ENCODE measurements around the gene CXADR. TPM values are rescaled to one million over a fixed set of nuclear protein-coding genes. Genes with fewer than 3 reads are reported as not detected.
A peak's percentile ranks its signal among the peaks of the same experiment; 100 is the strongest.

CXADR gene
- total and polyA plus RNA-seq, 8 donors = 20.2 to 28.6 (median 25.8) TPM

- Histone ChIP-seq H3K27me3 (no peaks in the 10 kb centered on the region), H3K4me1 (no peaks in the 10 kb centered on the region), H3K36me3 (peaks cover 0 to 29% of the 10 kb centered on the region in 2 donors), H3K4me3 (no peak overlapping the region), H3K27ac (no peak overlapping the region), H3K9me3 (no peaks in the 10 kb centered on the region)
- ATAC-seq = no peak
- intact Hi-C loops (cut with DNase I) = no loop called here
- peak in 2 of 4 donors; percentile 42 to 63 for DNase-seq
- no peak for TF ChIP-seq CTCF (IDR thresholded peaks at IDR 0.05)
Measured at GRCh38 chr21:17590430-17590829, 77.6 kb downstream of the CXADR start.

DNA sequence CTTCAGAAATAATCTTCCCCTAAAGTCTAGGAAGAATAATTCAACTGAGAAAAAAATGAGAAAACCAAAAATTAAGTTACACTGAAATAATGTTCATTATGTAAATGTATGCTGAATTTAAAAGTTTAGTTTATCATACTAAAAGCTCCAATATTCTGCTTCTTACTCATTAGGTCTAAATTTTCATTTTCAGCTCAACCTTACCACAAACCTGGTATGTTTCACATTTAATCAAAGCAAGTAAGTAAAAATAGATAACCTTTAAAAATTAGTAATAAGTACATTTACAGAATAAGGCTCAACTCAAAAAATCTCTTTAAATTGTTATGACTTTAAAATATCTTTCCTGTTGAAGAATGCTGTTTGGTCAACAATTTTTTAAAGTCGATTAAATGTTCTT lies 84.8 kb downstream of the CXADR start:
- Histone ChIP-seq H3K27ac (no peak overlapping the region), H3K36me3 (peaks cover 4 to 85% of the 10 kb centered on the region in 2 donors), H3K27me3 (no peaks in the 10 kb centered on the region), H3K9me3 (no peaks in the 10 kb centered on the region), H3K4me1 (no peaks in the 10 kb centered on the region), H3K4me3 (no peak overlapping the region)
- no peak for ATAC-seq
- no peak for DNase-seq
- no peak for TF ChIP-seq CTCF (IDR thresholded peaks at IDR 0.05)
- intact Hi-C loops (cut with DNase I) = no loop called here

- H3K36me3 ChIP-seq = peaks cover 4 to 84% of the 10 kb centered on the region in 2 donors
- no peaks in the 10 kb centered on the region for H3K27me3 ChIP-seq
- DNase-seq (no peak), ATAC-seq (no peak)
- intact Hi-C loops (cut with DNase I) = no loop called here
- no peak for TF ChIP-seq CTCF (IDR thresholded peaks at IDR 0.05)
- H3K4me3 ChIP-seq = no peak overlapping the region
- no peaks in the 10 kb centered on the region for H3K9me3 ChIP-seq
- no peaks in the 10 kb centered on the region for H3K4me1 ChIP-seq
- H3K27ac ChIP-seq = no peak overlapping the region
Measured at GRCh38 chr21:17598437-17598836, 85.6 kb downstream of the CXADR start.

DNA sequence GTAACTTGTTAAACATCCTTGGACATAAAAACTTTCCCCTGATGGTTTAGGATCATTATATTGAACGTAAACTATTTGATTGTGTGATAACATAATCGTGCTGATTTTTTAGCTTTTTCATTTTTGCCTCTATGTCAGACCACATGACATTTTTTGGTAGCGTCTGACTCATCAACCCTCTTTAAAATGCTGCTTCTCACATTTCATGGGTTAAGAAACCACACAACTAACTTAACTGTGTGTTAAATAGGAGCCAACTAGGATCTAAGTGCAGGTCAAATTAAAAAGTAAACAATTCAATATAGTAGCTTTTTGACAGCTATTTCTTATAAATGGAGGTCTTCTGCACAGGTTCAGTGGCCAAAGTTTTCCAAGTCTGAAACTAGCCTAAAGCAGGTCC lies 90.0 kb downstream of the CXADR start:
- no peaks in the 10 kb centered on the region for H3K27me3 ChIP-seq
- intact Hi-C loops (cut with DNase I) = no loop called here
- H3K4me3 ChIP-seq = no peak overlapping the region
- H3K27ac ChIP-seq = no peak overlapping the region
- TF ChIP-seq CTCF (IDR thresholded peaks at IDR 0.05) = no peak
- no peaks in the 10 kb centered on the region for H3K9me3 ChIP-seq
- DNase-seq (no peak), ATAC-seq (no peak)
- H3K4me1 ChIP-seq = peaks cover 0 to 4% of the 10 kb centered on the region in 2 donors
- H3K36me3 ChIP-seq = peaks cover 4 to 72% of the 10 kb centered on the region in 2 donors

DNA sequence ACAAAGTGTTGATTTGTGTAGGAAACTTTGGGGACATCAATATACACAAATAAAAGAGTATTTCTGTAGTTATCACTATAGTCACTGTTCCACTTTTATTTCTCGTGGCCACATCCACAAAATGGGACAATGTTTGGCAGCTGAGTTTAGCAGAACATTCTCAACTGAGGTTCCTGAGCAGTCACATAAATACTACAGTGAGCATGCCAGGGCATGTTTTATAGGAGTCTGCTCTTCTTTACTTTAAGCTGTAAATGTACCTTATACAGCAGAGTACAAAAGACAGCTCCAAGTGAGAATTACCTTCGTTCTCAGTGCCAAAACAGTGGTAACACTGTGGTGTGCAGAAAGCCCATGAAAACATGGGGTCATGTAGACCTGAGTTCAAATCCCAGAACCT lies 94.8 kb downstream of the CXADR start:
- TF ChIP-seq CTCF (IDR thresholded peaks at IDR 0.05) = no peak
- ATAC-seq = no peak
- DNase-seq = no peak
- Histone ChIP-seq H3K27me3 (no peaks in the 10 kb centered on the region), H3K36me3 (peaks cover 0 to 47% of the 10 kb centered on the region in 2 donors), H3K4me1 (peaks cover 5 to 20% of the 10 kb centered on the region in 2 donors), H3K27ac (no peak overlapping the region), H3K4me3 (no peak overlapping the region), H3K9me3 (no peaks in the 10 kb centered on the region)
- intact Hi-C loops (cut with DNase I) = no loop called here
